Trophoblast cell (in vitro differentiated cells and primary cell): Measurements from ENCODE around the gene CCT4.

Source experiments
- DNase-seq, 2 donors: peaks; one replicate each; pipeline ENCODE4 v3.0.0-alpha.2; 2016
- H2AFZ ChIP-seq: 2 replicates; pipeline ENCODE4 v1.6.1; 2013; ENCODE audit warnings: low read length, moderate library complexity, mild to moderate bottlenecking; ENCODE audit not compliant: insufficient read depth, poor library complexity
- H2AK5ac ChIP-seq: 2 replicates; pipeline ENCODE4 v1.6.1; 2013; ENCODE audit warnings: mild to moderate bottlenecking, low read length
- H2BK120ac ChIP-seq: 2 replicates; pipeline ENCODE4 v1.6.1; 2013; ENCODE audit warnings: low read length, mild to moderate bottlenecking, moderate library complexity; ENCODE audit not compliant: insufficient read depth, poor library complexity
- H2BK12ac ChIP-seq: 2 replicates; pipeline ENCODE4 v1.6.1; 2013; ENCODE audit warnings: mild to moderate bottlenecking, low read length, moderate library complexity
- H2BK5ac ChIP-seq: 2 replicates; pipeline ENCODE4 v1.6.1; 2013; ENCODE audit warnings: low read length, low read depth, moderate library complexity, mild to moderate bottlenecking; ENCODE audit not compliant: poor library complexity
- H3K14ac ChIP-seq: 2 replicates; pipeline ENCODE4 v1.6.1; 2013; ENCODE audit warnings: mild to moderate bottlenecking, low read length
- H3K18ac ChIP-seq: 2 replicates; pipeline ENCODE4 v1.6.1; 2013; ENCODE audit warnings: mild to moderate bottlenecking, low read length
- H3K23ac ChIP-seq: 2 replicates; pipeline ENCODE4 v1.6.1; 2013; ENCODE audit warnings: low read length
- H3K27ac ChIP-seq: 2 replicates; pipeline ENCODE4 v1.5.1; 2013; ENCODE audit warnings: low read depth, mild to moderate bottlenecking, inconsistent platforms, low read length, moderate library complexity
- H3K27me3 ChIP-seq: 2 replicates; pipeline ENCODE4 v1.6.1; 2013; ENCODE audit warnings: inconsistent platforms, mild to moderate bottlenecking, low read length, moderate library complexity; ENCODE audit not compliant: insufficient read depth
- H3K36me3 ChIP-seq, 2 experiments: 1 replicate in 1 of 2; 2 replicates in 1 of 2; pipeline ENCODE4 v1.6.1; 2013; ENCODE audit warnings: low read length in 2 of 2, mild to moderate bottlenecking in 2 of 2, moderate library complexity in 1 of 2; ENCODE audit not compliant: insufficient read depth in 2 of 2, control insufficient read depth in 1 of 2
- H3K4ac ChIP-seq: 2 replicates; pipeline ENCODE4 v1.6.1; 2013; ENCODE audit warnings: low read depth, mild to moderate bottlenecking, low read length, moderate library complexity
- H3K4me1 ChIP-seq, 2 experiments: 1 replicate in 1 of 2; 2 replicates in 1 of 2; pipeline ENCODE4 v1.6.1; 2013; ENCODE audit warnings: low read length in 2 of 2, mild to moderate bottlenecking in 2 of 2, moderate library complexity in 1 of 2; ENCODE audit not compliant: insufficient read depth in 2 of 2, control insufficient read depth in 1 of 2
- H3K4me2 ChIP-seq: 2 replicates; pipeline ENCODE4 v1.6.1; 2013; ENCODE audit warnings: inconsistent platforms, mild to moderate bottlenecking, low read length, moderate library complexity
- H3K4me3 ChIP-seq: 2 replicates; pipeline ENCODE4 v1.5.1; 2013; ENCODE audit warnings: mild to moderate bottlenecking, low read depth, low read length, inconsistent platforms
- H3K79me1 ChIP-seq: one replicate; pipeline ENCODE4 v1.6.1; 2013; ENCODE audit warnings: low read length
- H3K79me2 ChIP-seq: 2 replicates; pipeline ENCODE4 v1.6.1; 2013; ENCODE audit warnings: low read length, mild to moderate bottlenecking; ENCODE audit not compliant: control insufficient read depth, insufficient read depth, poor library complexity
- H3K9ac ChIP-seq: 2 replicates; pipeline ENCODE4 v1.6.1; 2013; ENCODE audit warnings: mild to moderate bottlenecking, low read length
- H3K9me3 ChIP-seq: 2 replicates; pipeline ENCODE4 v1.6.1; 2013; ENCODE audit warnings: low read depth, mild to moderate bottlenecking, control low read depth, inconsistent platforms, low read length; ENCODE audit not compliant: insufficient read depth
- H4K12ac ChIP-seq: 2 replicates; pipeline ENCODE4 v1.6.1; 2013; ENCODE audit warnings: low read depth, mild to moderate bottlenecking, low read length, moderate library complexity
- H4K8ac ChIP-seq: 2 replicates; pipeline ENCODE4 v1.6.1; 2013; ENCODE audit warnings: low read depth, mild to moderate bottlenecking, low read length, moderate library complexity
- H4K91ac ChIP-seq: one replicate; pipeline ENCODE4 v1.6.1; 2013; ENCODE audit warnings: low read depth, mild to moderate bottlenecking, low read length, moderate library complexity
- WGBS: extraction: QIAGEN DNeasy Blood & Tissue Kit; methylation state at CpG from one replicate; pipeline ENCODE4 v1.1.7; 2013; ENCODE audit warnings: missing lambda C conversion rate; ENCODE audit not compliant: insufficient read length, insufficient coverage; ENCODE audit errors: extremely low coverage; 5-methylcytosine and 5-hydroxymethylcytosine counted together

Gene CCT4

DNA sequence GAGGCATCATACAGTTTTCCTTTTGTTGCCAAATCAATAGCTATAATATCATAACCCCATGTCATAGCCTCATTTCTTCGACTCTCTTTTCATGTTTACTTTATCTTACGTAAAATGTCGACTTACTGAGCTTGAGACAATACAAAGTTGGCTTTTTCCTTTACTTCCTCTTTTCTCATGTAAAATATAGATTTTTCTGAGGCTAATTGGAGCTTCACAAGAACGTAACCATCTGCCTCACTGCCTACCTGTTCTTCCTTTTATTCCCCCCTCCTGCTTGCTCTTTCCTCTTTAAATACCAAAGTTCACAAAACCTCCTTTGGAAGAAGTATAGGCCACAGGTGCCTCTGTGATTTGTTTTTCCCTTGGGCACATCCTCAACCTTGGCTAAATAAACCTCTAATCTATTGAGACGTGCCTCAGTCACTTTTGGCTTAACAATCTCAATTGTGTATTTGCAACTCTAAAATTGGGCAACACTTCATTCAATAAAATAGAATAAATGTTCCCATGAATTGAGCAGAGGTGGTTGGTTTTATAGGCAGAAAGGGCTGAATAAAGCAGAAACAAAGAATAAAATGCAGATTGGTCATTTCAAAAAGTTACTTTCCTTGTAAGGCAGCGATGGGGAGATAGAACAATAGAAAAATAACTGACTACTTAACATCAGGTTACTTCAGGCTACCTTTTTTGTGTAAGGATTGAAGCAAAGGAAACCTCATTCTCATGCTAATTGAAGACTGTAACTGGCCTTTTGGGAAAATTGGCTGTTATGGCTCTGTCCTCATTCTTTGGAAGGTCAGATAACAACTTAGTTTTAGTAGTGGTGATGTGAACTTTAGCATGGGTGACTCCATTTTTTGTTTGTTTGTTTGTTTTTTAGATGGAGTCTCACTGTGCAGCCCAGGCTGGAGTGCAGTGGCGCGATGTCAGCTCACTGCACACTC lies 38.3 kb upstream of the CCT4 start:
- H3K27me3 ChIP-seq: no peaks in the 10 kb centered on the region
- WGBS: no CpG with 5 or more reads among the region's 8 CpGs
- no peak for DNase-seq
- H3K14ac ChIP-seq: no peak overlapping the region
- H2AFZ ChIP-seq: no peak overlapping the region
- H2BK5ac ChIP-seq: no peak overlapping the region
- no peaks in the 10 kb centered on the region for H3K36me3 ChIP-seq
- no peak overlapping the region for H3K23ac ChIP-seq
- peaks cover 3% of the 10 kb centered on the region for H3K9me3 ChIP-seq
- no peak overlapping the region for H4K8ac ChIP-seq
- no peak overlapping the region for H2AK5ac ChIP-seq
- H3K4me3 ChIP-seq: no peak overlapping the region
- H3K4me2 ChIP-seq: no peak overlapping the region
- no peak overlapping the region for H3K4ac ChIP-seq
- H2BK12ac ChIP-seq: no peak overlapping the region
- H3K9ac ChIP-seq: no peak overlapping the region
- H3K27ac ChIP-seq: no peak overlapping the region
- no peak overlapping the region for H4K12ac ChIP-seq
- H2BK120ac ChIP-seq: no peak overlapping the region
- H3K4me1 ChIP-seq: no peaks in the 10 kb centered on the region
- no peak overlapping the region for H3K18ac ChIP-seq
- no peak overlapping the region for H4K91ac ChIP-seq
- H3K79me2 ChIP-seq: no peaks in the 10 kb centered on the region
- no peaks in the 10 kb centered on the region for H3K79me1 ChIP-seq

DNA sequence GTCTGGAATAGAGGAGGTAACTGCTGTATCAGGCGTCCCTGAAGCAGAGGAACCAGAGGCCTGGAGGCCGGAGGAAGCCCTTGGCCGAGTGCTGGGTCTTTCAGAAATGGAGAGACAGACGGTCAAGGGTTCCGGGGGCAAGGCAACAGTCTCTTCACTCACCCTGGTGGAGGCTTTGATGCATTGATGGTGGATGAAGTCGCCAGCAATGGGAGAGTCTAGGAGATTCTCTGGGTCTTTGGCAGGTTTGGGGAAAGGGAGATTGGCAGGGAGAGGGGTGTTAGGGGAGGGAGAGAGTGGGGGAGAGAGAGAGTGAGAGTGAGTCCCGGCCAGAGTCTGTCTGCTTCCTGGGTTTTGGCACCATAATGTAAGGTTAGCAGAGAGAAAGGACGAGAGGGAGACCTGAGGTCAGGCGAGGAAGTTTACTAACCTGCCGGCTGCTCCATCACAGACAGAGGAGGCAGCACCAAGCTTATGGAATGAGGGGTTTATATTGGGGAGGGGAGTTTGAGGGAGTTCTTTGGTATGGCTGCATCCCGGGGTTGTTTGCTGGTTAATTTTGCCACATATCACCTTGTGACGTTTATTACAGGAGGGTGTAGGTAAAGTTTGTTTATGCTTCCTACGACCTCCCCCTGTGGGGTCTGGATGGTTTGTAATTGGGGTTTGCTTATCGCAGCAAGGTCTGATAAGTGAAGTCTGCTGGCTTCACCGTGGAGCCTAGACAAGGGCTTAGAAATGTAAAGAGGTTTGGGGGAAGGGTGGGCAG lies 36.6 kb upstream of the CCT4 start:
- no peak overlapping the region for H3K4me2 ChIP-seq
- no peak overlapping the region for H2BK5ac ChIP-seq
- H2BK120ac ChIP-seq: no peak overlapping the region
- no peaks in the 10 kb centered on the region for H3K27me3 ChIP-seq
- no peak overlapping the region for H3K18ac ChIP-seq
- H2BK12ac ChIP-seq: no peak overlapping the region
- no CpG with 5 or more reads among the region's 15 CpGs for WGBS
- no peak overlapping the region for H4K12ac ChIP-seq
- H3K4ac ChIP-seq: no peak overlapping the region
- H3K9me3 ChIP-seq: peaks cover 3% of the 10 kb centered on the region
- H3K14ac ChIP-seq: no peak overlapping the region
- H3K79me1 ChIP-seq: no peaks in the 10 kb centered on the region
- H2AK5ac ChIP-seq: no peak overlapping the region
- H4K8ac ChIP-seq: no peak overlapping the region
- DNase-seq: no peak
- H3K23ac ChIP-seq: no peak overlapping the region
- no peaks in the 10 kb centered on the region for H3K36me3 ChIP-seq
- H3K79me2 ChIP-seq: no peaks in the 10 kb centered on the region
- no peaks in the 10 kb centered on the region for H3K4me1 ChIP-seq
- H2AFZ ChIP-seq: no peak overlapping the region
- H4K91ac ChIP-seq: no peak overlapping the region
- H3K9ac ChIP-seq: peak overlapping the region; percentile 33
- no peak overlapping the region for H3K4me3 ChIP-seq
- H3K27ac ChIP-seq: no peak overlapping the region

DNA sequence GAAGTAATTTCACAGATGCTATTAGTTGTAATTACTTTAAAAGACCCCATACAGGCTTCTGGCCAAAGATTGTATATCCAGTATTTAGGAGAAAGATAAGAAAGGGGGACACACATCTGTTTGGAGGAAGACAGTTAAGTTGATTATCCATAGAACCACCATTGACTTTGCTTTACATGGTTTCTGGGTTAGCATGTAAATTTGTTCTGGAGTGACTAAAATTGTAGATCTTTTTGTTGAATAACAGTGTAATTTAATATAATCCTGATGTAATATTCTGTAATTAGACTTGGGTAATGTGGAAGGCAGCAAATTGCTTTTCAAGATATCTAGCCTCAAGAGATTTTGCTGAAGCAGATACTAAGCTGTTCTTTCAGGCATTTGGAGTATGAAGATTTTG lies 34.3 kb upstream of the CCT4 start:
- no peak overlapping the region for H2BK12ac ChIP-seq
- no peak overlapping the region for H3K18ac ChIP-seq
- H2AFZ ChIP-seq: no peak overlapping the region
- H3K4me1 ChIP-seq: no peaks in the 10 kb centered on the region
- H3K4ac ChIP-seq: no peak overlapping the region
- no peak overlapping the region for H3K4me3 ChIP-seq
- H3K14ac ChIP-seq: no peak overlapping the region
- no peak overlapping the region for H4K91ac ChIP-seq
- no peaks in the 10 kb centered on the region for H3K79me2 ChIP-seq
- H4K12ac ChIP-seq: no peak overlapping the region
- no peak overlapping the region for H2BK120ac ChIP-seq
- no peak for DNase-seq
- H3K27me3 ChIP-seq: no peaks in the 10 kb centered on the region
- no peaks in the 10 kb centered on the region for H3K36me3 ChIP-seq
- H3K23ac ChIP-seq: no peak overlapping the region
- no peak overlapping the region for H2AK5ac ChIP-seq
- no peak overlapping the region for H3K4me2 ChIP-seq
- H3K79me1 ChIP-seq: no peaks in the 10 kb centered on the region
- no peak overlapping the region for H4K8ac ChIP-seq
- no peak overlapping the region for H3K27ac ChIP-seq
- peaks cover 3% of the 10 kb centered on the region for H3K9me3 ChIP-seq
- H3K9ac ChIP-seq: no peak overlapping the region
- H2BK5ac ChIP-seq: no peak overlapping the region

DNA sequence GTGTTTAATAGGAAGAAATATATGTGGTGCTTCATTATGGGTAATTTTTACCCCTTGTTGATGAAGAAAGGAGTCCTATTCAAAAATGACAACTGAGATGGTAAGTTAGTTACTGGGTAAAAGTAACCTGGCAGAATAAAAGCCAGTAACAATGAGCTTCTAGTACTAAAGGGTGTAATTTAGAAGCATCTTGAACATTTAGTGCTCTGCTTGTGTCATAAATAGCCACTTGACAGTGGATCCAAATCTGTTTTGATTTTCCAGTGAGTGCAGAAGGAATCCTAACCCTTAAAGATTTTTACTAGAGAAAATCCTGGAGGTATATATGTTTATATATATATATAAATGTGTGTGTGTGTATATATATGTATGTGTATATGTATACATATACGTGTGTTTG lies 32.1 kb upstream of the CCT4 start:
- H3K9ac ChIP-seq: no peak overlapping the region

More for the DNA sequence above, 32.1 kb upstream of the CCT4 start:
- Histone ChIP-seq H2AK5ac (no peak overlapping the region), H3K4me1 (no peaks in the 10 kb centered on the region), H3K79me1 (no peaks in the 10 kb centered on the region), H4K12ac (no peak overlapping the region), H2BK12ac (no peak overlapping the region), H3K4me3 (no peak overlapping the region), H4K8ac (no peak overlapping the region), H3K27me3 (no peaks in the 10 kb centered on the region), H3K9me3 (peaks cover 3% of the 10 kb centered on the region), H2BK120ac (no peak overlapping the region), H3K4ac (no peak overlapping the region), H3K14ac (no peak overlapping the region), H3K36me3 (no peaks in the 10 kb centered on the region), H3K79me2 (no peaks in the 10 kb centered on the region), H4K91ac (no peak overlapping the region), H3K23ac (no peak overlapping the region), H3K27ac (no peak overlapping the region), H3K4me2 (no peak overlapping the region), H2AFZ (no peak overlapping the region), H2BK5ac (no peak overlapping the region), H3K18ac (no peak overlapping the region)
- no CpG with 5 or more reads among the region's 1 CpG for WGBS
- DNase-seq: no peak
